Cardiac fibroblast (primary cell): Measurements from ENCODE around the gene SUSD5.
"Not testable (repeated sequence)": the region's sequence is repeated elsewhere in the genome, so short reads cannot be mapped to it uniquely, and the experiment has no call there.

Experiments used
- DNase-seq, 2 donors: peaks; one replicate each; pipeline versions ENCODE4 v3.0.0 to v3.0.0-alpha.2; 2010; ENCODE audit warnings: low read depth in 2 of 2
- H3K4me3 ChIP-seq, 2 donors: replicated peaks in 1 of 2; 1 replicate in 1 of 2; 2 replicates in 1 of 2; pipeline ENCODE4 v1.5.1; 2011; ENCODE audit warnings: low read depth in 2 of 2, low read length in 2 of 2, mild to moderate bottlenecking in 2 of 2, moderate library complexity in 1 of 2
- TF ChIP-seq, protein P1 (sequence below): IDR thresholded peaks from one replicate; pipeline ENCODE4 v1.5.1; 2011; ENCODE audit warnings: low read depth, mild to moderate bottlenecking, low read length, inconsistent platforms

SUSD5 gene

DNA sequence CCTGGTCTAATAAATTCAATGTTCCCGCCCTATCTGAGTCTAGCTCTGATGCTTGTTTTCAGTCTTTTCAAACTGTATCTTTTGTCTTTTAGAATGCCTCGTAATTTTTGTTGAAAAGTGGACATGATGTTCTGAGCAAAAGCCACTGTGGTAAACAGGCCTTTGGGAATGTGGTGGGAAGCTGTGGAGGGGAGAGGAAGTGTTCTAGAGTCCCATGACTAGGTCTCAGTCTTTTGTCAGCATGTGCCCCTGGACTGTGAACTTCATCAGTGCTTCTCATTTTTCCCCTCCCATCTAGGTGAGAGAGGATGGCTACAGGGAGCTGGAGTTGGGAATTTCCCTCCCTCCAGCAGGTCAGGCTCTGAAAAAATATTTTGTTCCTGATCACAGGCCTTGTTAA, 33.7 kb downstream of the SUSD5 start:
- TF ChIP-seq, protein P1, sequence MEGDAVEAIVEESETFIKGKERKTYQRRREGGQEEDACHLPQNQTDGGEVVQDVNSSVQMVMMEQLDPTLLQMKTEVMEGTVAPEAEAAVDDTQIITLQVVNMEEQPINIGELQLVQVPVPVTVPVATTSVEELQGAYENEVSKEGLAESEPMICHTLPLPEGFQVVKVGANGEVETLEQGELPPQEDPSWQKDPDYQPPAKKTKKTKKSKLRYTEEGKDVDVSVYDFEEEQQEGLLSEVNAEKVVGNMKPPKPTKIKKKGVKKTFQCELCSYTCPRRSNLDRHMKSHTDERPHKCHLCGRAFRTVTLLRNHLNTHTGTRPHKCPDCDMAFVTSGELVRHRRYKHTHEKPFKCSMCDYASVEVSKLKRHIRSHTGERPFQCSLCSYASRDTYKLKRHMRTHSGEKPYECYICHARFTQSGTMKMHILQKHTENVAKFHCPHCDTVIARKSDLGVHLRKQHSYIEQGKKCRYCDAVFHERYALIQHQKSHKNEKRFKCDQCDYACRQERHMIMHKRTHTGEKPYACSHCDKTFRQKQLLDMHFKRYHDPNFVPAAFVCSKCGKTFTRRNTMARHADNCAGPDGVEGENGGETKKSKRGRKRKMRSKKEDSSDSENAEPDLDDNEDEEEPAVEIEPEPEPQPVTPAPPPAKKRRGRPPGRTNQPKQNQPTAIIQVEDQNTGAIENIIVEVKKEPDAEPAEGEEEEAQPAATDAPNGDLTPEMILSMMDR, result no peak
- no peak overlapping the region for H3K4me3 ChIP-seq
- no peak for DNase-seq

DNA sequence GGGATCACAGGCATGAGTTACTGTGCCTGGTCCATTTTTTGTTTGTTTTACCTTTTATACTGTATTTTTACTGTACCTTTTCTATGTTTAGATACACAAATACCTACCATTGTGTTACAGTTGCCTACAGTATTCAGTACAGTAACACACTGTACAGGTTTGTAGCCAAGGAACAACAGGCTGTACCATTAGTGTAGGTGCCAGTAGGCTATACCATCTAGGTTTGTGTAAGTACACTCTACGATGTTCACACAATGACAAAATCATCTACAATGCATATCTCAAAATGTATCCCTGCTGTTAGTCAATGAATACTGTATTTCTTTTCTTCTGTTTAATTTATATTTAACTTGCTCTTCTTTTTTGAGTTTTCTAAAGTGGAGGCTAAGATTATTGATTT, 37.0 kb downstream of the SUSD5 start:
- DNase-seq, H3K4me3 ChIP-seq: not testable (repeated sequence)

DNA sequence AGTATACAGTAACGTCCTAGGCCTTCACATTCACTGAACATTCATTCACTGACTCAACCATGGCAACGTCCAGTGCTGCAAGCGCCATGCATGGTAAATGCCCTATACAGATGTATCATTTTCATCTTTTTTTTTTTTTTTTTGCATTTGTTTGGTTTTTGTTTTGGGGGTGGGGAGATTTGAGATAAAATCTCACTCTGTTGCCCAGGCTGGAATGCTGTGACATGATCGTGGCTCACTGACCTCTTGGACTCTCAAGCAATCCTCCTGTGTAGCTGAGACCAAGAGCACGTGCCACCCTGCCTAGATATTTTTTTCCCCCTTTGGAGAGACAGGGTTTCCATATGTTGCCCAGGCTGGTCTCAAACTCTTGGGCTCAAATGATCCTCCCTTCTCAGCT, 37.4 kb downstream of the SUSD5 start:
- no peak for DNase-seq
- H3K4me3 ChIP-seq, result no peak overlapping the region
- TF ChIP-seq, protein P1, result no peak

DNA sequence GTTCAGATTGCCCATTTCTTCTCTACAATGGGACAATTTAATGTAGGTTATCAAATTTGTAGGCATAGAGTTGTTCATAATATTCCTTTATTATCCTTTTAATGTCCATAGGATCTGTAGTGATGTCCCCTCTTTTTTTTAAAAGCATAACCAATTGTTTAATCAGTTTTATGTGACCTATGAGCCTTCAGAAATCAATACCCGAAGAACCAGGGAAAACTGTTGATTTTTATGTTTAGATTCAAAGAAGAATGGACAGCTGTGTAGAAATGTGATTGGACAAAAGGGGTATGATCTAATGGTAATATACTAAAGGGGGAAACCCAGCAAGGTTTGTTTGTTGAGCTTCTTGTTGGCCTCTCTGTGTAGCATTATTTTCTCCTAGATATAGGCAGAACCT, 39.5 kb downstream of the SUSD5 start:
- TF ChIP-seq, protein P1, result no peak
- no peak overlapping the region for H3K4me3 ChIP-seq
- no peak for DNase-seq

DNA sequence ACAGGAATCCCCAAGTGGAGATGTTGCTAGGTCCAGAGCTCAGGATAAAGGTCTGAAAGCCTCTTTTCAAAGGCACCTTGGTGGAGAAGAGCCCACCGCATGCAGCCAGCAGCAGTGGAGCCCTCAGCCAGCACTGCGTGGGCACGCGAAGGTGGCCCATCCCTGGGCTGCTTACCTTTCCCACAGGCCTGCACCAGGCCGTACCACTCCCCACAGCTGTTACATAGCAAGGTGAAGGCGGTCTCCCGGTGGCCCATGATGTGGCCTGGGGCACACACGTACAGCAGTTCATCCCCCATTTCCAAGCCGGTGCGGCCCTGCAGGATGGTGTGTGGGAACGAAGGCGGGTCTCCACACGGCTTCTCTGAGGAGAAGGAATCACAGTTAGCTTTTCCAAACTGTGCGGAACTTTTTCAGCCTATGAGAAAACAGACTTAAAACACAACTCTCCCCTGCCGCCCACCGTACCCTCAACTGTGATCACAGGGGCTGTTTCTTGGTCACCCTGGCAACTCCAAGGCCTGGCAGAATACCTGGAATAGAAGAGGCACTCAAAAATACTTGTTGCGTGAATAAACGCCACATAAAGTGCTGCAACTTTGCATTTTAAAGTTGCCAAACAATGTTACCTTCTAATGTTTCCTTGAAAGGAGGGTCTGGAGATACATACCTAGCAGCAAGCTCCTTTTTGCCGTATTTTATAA, 43.7 kb downstream of the SUSD5 start:
- TF ChIP-seq, protein P1, result no peak
- no peak overlapping the region for H3K4me3 ChIP-seq
- peak in 1 of 2 donors; percentile 12 for DNase-seq

DNA sequence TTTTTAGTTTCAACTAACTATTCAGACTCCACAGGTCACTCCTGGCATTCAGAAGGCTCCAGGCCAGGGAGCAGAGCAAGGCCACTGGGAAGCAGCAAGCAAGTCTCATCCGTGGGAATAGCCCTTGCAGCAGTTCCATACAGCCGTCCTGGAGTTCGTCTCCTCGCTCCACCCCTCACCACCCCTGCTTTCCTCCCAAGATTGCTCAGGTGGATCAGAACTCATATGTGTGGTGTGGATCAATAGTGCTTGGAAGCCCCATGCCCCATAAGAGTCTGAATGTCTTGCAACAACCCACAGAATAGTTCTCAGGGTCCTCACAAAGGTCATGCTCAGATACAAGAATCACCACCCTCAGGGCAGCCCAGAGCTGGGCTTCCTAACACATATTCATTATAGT, 44.5 kb downstream of the SUSD5 start:
- no peak overlapping the region for H3K4me3 ChIP-seq
- TF ChIP-seq, protein P1, result no peak
- DNase-seq, result no peak

DNA sequence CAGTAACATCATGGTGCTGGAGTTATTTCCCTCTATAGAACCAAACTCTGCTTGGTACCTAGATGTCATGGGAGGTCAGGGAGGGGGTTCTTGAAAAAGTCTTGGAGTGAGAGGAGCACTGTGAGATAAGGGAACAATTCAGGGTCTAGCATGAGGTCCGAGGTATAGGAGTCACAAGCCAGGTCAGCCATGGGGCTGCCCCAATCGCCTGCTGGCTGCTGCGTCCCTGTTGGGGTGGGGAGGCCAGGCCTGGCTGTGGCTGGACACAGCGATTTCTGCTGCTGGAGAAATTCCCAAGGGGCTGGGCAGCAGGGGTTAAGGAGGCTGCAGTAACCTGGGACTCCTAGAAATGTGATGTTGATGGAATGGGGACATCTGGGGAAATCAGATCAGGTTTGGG, 44.9 kb downstream of the SUSD5 start:
- TF ChIP-seq, protein P1, result no peak
- DNase-seq, result no peak
- no peak overlapping the region for H3K4me3 ChIP-seq
